H9 (cell line): Measurements from ENCODE around the gene EPN3. TPM values are rescaled to one million over a fixed set of nuclear protein-coding genes. Genes with fewer than 3 reads are reported as not detected.
A peak's percentile ranks its signal among the peaks of the same experiment; 100 is the strongest.

ENCODE experiments used
- DNase-seq: peaks from one replicate; pipeline ENCODE4 v3.0.0-alpha.2; 2017
- H2AFZ ChIP-seq: one replicate; pipeline ENCODE4 v1.6.1; 2013; ENCODE audit warnings: mild to moderate bottlenecking, low read length, control low read depth, moderate library complexity
- H2AK5ac ChIP-seq: 2 replicates; pipeline ENCODE4 v1.6.1; 2013; ENCODE audit warnings: low read length, control low read depth, mixed read lengths; ENCODE audit not compliant: insufficient read length
- H2BK120ac ChIP-seq: one replicate; pipeline ENCODE4 v1.6.1; 2013; ENCODE audit warnings: low read depth, mild to moderate bottlenecking, low read length, control low read depth, inconsistent platforms; ENCODE audit not compliant: poor library complexity, severe bottlenecking
- H2BK12ac ChIP-seq: 2 replicates; pipeline ENCODE4 v1.6.1; 2013; ENCODE audit warnings: low read length, control low read depth, mixed read lengths, low read depth; ENCODE audit not compliant: insufficient read length
- H2BK15ac ChIP-seq: 2 replicates; pipeline ENCODE4 v1.6.1; 2013; ENCODE audit warnings: low read depth, low read length, control low read depth
- H2BK20ac ChIP-seq: one replicate; pipeline ENCODE4 v1.6.1; 2013; ENCODE audit warnings: low read depth, mild to moderate bottlenecking, low read length, control low read depth, inconsistent platforms; ENCODE audit not compliant: poor library complexity, severe bottlenecking
- H2BK5ac ChIP-seq: 2 replicates; pipeline ENCODE4 v1.6.1; 2013; ENCODE audit warnings: low read length, control low read depth, mixed read lengths; ENCODE audit not compliant: insufficient read length
- H3K14ac ChIP-seq: 2 replicates; pipeline ENCODE4 v1.6.1; 2013; ENCODE audit warnings: low read length, control low read depth; ENCODE audit not compliant: insufficient read depth
- H3K18ac ChIP-seq: 2 replicates; pipeline ENCODE4 v1.6.1; 2013; ENCODE audit warnings: low read depth, mild to moderate bottlenecking, mixed read lengths, low read length, control low read depth; ENCODE audit not compliant: insufficient read length
- H3K23ac ChIP-seq: 2 replicates; pipeline ENCODE4 v1.6.1; 2013; ENCODE audit warnings: low read length, control low read depth, mixed read lengths, low read depth; ENCODE audit not compliant: insufficient read length
- H3K23me2 ChIP-seq: 2 replicates; pipeline ENCODE4 v1.6.1; 2013; ENCODE audit warnings: low read depth, mild to moderate bottlenecking, mixed read lengths, low read length, control low read depth; ENCODE audit not compliant: insufficient read length, poor library complexity, severe bottlenecking
- H3K27ac ChIP-seq: 2 replicates; pipeline ENCODE4 v1.5.1; 2013; ENCODE audit warnings: low read length, control low read depth, mixed read lengths, low read depth; ENCODE audit not compliant: insufficient read length
- H3K27me3 ChIP-seq: 2 replicates; pipeline ENCODE4 v1.6.1; 2013; ENCODE audit warnings: low read length, control low read depth, inconsistent platforms; ENCODE audit not compliant: insufficient read depth
- H3K4ac ChIP-seq: 2 replicates; pipeline ENCODE4 v1.6.1; 2013; ENCODE audit warnings: low read depth, mild to moderate bottlenecking, control low read depth, inconsistent platforms, low read length, moderate library complexity
- H3K4me1 ChIP-seq: 2 replicates; pipeline ENCODE4 v1.6.1; 2013; ENCODE audit warnings: low read length, control low read depth, inconsistent platforms; ENCODE audit not compliant: insufficient read depth
- H3K4me2 ChIP-seq: 2 replicates; pipeline ENCODE4 v1.6.1; 2013; ENCODE audit warnings: low read length, control low read depth, mixed read lengths; ENCODE audit not compliant: insufficient read length, insufficient read depth
- H3K56ac ChIP-seq: 2 replicates; pipeline ENCODE4 v1.6.1; 2013; ENCODE audit warnings: low read depth, mild to moderate bottlenecking, mixed read lengths, low read length, control low read depth; ENCODE audit not compliant: insufficient read length
- H3K79me1 ChIP-seq: 2 replicates; pipeline ENCODE4 v1.6.1; 2013; ENCODE audit warnings: low read depth, mild to moderate bottlenecking, moderate library complexity, low read length, control low read depth, inconsistent platforms; ENCODE audit not compliant: insufficient read depth, poor library complexity, severe bottlenecking
- H3K79me2 ChIP-seq: 2 replicates; pipeline ENCODE4 v1.6.1; 2013; ENCODE audit warnings: low read length, control low read depth, inconsistent platforms; ENCODE audit not compliant: insufficient read depth
- H3K9ac ChIP-seq: 2 replicates; pipeline ENCODE4 v1.6.1; 2013; ENCODE audit warnings: low read length, control low read depth, mixed read lengths; ENCODE audit not compliant: insufficient read length; ENCODE audit errors: extremely low read depth
- H3K9me3 ChIP-seq: one replicate; pipeline ENCODE4 v1.6.1; 2013; ENCODE audit warnings: low read depth, low read length, inconsistent platforms; ENCODE audit not compliant: control insufficient read depth
- H3T11ph ChIP-seq: one replicate; pipeline ENCODE4 v1.6.1; 2013; ENCODE audit warnings: mild to moderate bottlenecking, low read length, control low read depth, inconsistent platforms
- H4K20me1 ChIP-seq: one replicate; pipeline ENCODE4 v1.6.1; 2013; ENCODE audit not compliant: control insufficient read depth, insufficient read length, insufficient read depth
- H4K5ac ChIP-seq: 2 replicates; pipeline ENCODE4 v1.6.1; 2013; ENCODE audit warnings: low read depth, mild to moderate bottlenecking, mixed read lengths, low read length, control low read depth; ENCODE audit not compliant: insufficient read length
- H4K8ac ChIP-seq: replicated peaks from 2 replicates; pipeline ENCODE4 v1.6.1; 2013; ENCODE audit warnings: low read length, control low read depth, mixed read lengths, low read depth; ENCODE audit not compliant: insufficient read length
- H4K91ac ChIP-seq: 2 replicates; pipeline ENCODE4 v1.6.1; 2013; ENCODE audit warnings: low read depth, mild to moderate bottlenecking, moderate library complexity, mixed read lengths, low read length, control low read depth; ENCODE audit not compliant: insufficient read length
- H3K27ac Mint-ChIP-seq, 3 experiments: 2 replicates in 2 of 3; 3 replicates in 1 of 3; pipeline ENCODE4 v1.8.0; 2020 to 2021; ENCODE audit warnings: mixed read lengths in 3 of 3, mild to moderate bottlenecking in 1 of 3, moderate library complexity in 1 of 3
- H3K27me3 Mint-ChIP-seq: 2 replicates; pipeline ENCODE4 v1.8.0; 2021; ENCODE audit warnings: low read depth, mild to moderate bottlenecking, moderate library complexity, mixed read lengths
- H3K36me3 Mint-ChIP-seq, 3 experiments: 2 replicates in 2 of 3; 3 replicates in 1 of 3; pipeline ENCODE4 v1.8.0; 2020 to 2021; ENCODE audit warnings: low read depth in 3 of 3, mixed read lengths in 3 of 3; ENCODE audit not compliant: insufficient read depth in 1 of 3
- H3K4me1 Mint-ChIP-seq, 2 experiments: 2 replicates each; pipeline ENCODE4 v1.8.0; 2020; ENCODE audit warnings: mixed read lengths in 2 of 2
- H3K4me3 Mint-ChIP-seq, 2 experiments: 2 replicates in 1 of 2; 3 replicates in 1 of 2; pipeline ENCODE4 v1.8.0; 2020 to 2021; ENCODE audit warnings: mild to moderate bottlenecking in 2 of 2, mixed read lengths in 2 of 2, moderate library complexity in 1 of 2
- H3K9me3 Mint-ChIP-seq, 2 experiments: 2 replicates in 1 of 2; 3 replicates in 1 of 2; pipeline ENCODE4 v1.8.0; 2020; ENCODE audit warnings: mild to moderate bottlenecking in 2 of 2, mixed read lengths in 2 of 2, moderate library complexity in 1 of 2
- CTCF ChIP-seq: fragments of 200-600 bp; sonication (generic); conservative IDR thresholded peaks from 3 replicates; pipeline ENCODE4 v1.8.0; 2021; ENCODE audit warnings: antibody characterized with exemption, mild to moderate bottlenecking
- WGBS: extraction: QIAGEN DNeasy Blood & Tissue Kit; methylation state at CpG from one replicate; pipeline ENCODE4 v1.1.7; 2013; ENCODE audit warnings: missing lambda C conversion rate, low lambda C conversion rate, mixed read lengths; ENCODE audit not compliant: insufficient read length; ENCODE audit errors: extremely low coverage; 5-methylcytosine and 5-hydroxymethylcytosine counted together
- total RNA-seq: library from RNA; stranded (reverse); gene quantifications from 2 replicates; pipeline ENCODE4 v1.2.1, GENCODE V29; 2021

EPN3 gene
- total RNA-seq, 1 experiment from 2014 or later: 1.9 TPM

- Histone ChIP-seq H3K27ac (no peak overlapping the region), H3K9me3 (no peaks in the 10 kb centered on the region), H3K23me2 (no peaks in the 10 kb centered on the region), H2BK5ac (no peak overlapping the region), H2AFZ (no peak overlapping the region), H2BK120ac (no peak overlapping the region), H2BK15ac (no peak overlapping the region), H3K23ac (no peak overlapping the region), H3K56ac (no peak overlapping the region), H2BK12ac (no peak overlapping the region), H3K27me3 (no peaks in the 10 kb centered on the region), H2BK20ac (no peak overlapping the region), H3T11ph (no peak overlapping the region), H3K79me2 (no peaks in the 10 kb centered on the region), H4K20me1 (peaks cover 2% of the 10 kb centered on the region), H2AK5ac (no peak overlapping the region), H4K5ac (no peak overlapping the region), H3K79me1 (no peaks in the 10 kb centered on the region), H3K14ac (no peak overlapping the region), H3K4ac (no peak overlapping the region), H4K8ac (no peak overlapping the region), H3K9ac (no peak overlapping the region), H4K91ac (no peak overlapping the region), H3K18ac (no peak overlapping the region), H3K4me1 (no peaks in the 10 kb centered on the region; the same call in 1 of the 2 replicates), H3K4me2 (no peak overlapping the region)
- Mint-ChIP-seq H3K4me1 (peaks cover 37 to 58% of the 10 kb centered on the region in 2 experiments), H3K27ac (peak overlapping the region in 1 of 3 experiments; percentile 18; a peak in 4 of 7 replicates), H3K27me3 (peaks cover 18% of the 10 kb centered on the region), H3K4me3 (no peak overlapping the region), H3K36me3 (peaks cover 0 to 4% (median 0%) of the 10 kb centered on the region in 3 experiments; a peak in 4 of 7 replicates), H3K9me3 (no peaks in the 10 kb centered on the region)
- TF ChIP-seq CTCF: no peak
- no CpG with 5 or more reads among the region's 4 CpGs for WGBS
- DNase-seq: no peak
Measured at GRCh38 chr17:50584116-50584515, 51.6 kb downstream of the EPN3 start.
